Peyer's patch (tissue), 4 donors: Measurements from ENCODE around the gene MYO3B.

Experiments used
- POLR2A ChIP-seq, 2 donors: fragments of 450-650 bp; IDR thresholded peaks; one replicate each; pipeline ENCODE4 v1.5.1; 2017; ENCODE audit warnings: antibody characterized with exemption in 2 of 2, mild to moderate bottlenecking in 2 of 2, moderate library complexity in 2 of 2
- TF ChIP-seq, protein P1 (sequence below), 6 experiments: fragments of 450-650 bp in 4 of 6; fragments of 200-600 bp in 2 of 6; sonication (generic) in 1 of 6; IDR thresholded peaks; one replicate each; pipeline ENCODE4 v1.5.1; 2017 to 2019; ENCODE audit warnings: antibody characterized with exemption in 6 of 6, mild to moderate bottlenecking in 3 of 6, moderate library complexity in 1 of 6

DNA sequence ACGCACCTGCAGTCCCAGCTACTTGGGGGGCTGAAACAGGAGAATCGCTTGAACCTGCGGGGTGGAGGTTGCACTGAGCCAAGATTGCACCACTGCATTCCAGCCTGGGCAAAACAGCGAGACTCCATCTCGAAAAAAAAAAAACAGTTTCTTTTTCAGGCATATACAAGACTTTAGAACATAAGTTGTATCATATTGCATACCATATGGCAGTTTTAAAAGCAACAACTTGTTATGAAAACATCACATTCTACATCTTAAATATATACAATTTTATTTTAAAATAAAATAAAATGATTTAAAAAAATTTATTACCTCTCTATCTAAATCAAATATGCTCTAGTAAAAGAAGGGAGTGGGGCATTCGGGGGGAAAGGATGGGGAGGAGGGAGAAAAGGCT lies 497.8 kb downstream of the MYO3B start:
- TF ChIP-seq, protein P1, sequence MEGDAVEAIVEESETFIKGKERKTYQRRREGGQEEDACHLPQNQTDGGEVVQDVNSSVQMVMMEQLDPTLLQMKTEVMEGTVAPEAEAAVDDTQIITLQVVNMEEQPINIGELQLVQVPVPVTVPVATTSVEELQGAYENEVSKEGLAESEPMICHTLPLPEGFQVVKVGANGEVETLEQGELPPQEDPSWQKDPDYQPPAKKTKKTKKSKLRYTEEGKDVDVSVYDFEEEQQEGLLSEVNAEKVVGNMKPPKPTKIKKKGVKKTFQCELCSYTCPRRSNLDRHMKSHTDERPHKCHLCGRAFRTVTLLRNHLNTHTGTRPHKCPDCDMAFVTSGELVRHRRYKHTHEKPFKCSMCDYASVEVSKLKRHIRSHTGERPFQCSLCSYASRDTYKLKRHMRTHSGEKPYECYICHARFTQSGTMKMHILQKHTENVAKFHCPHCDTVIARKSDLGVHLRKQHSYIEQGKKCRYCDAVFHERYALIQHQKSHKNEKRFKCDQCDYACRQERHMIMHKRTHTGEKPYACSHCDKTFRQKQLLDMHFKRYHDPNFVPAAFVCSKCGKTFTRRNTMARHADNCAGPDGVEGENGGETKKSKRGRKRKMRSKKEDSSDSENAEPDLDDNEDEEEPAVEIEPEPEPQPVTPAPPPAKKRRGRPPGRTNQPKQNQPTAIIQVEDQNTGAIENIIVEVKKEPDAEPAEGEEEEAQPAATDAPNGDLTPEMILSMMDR (IDR thresholded peaks at IDR 0.05), result no peak
- TF ChIP-seq POLR2A (IDR thresholded peaks at IDR 0.05), result no peak
